Right ventricle myocardium superior (tissue), 1 donor: ENCODE measurements around the gene MIOS. TPM values are rescaled to one million over a fixed set of nuclear protein-coding genes. Genes with fewer than 3 reads are reported as not detected.

ENCODE experiments used
- ATAC-seq: fragments of 200-7000 bp; cut with Tn5 transposase; one replicate; pipeline ENCODE4 v1.9.1; 2020; ENCODE audit warnings: mild to moderate bottlenecking; ENCODE audit not compliant: poor library complexity
- DNase-seq: peaks from one replicate; pipeline ENCODE4 v3.0.0-alpha.2; 2020
- intact Hi-C: fragments of 100-400 bp; cut with DNase I; formaldehyde crosslinking; loops from one replicate; pipeline ENCODE4 v1.11.2; 2022
- long read RNA-seq: library from polyadenylated mRNA; unstranded; transcript quantifications from one replicate; pipeline ENCODE4 v2.0.0, GENCODE V29; 2021
- total RNA-seq: library from RNA; stranded (reverse); fragmentation: NEBNext Ultra II Directional; extraction: Animal tissue kit (Norgen Biotek cat#: 25700); gene quantifications from one replicate; pipeline ENCODE4 v1.2.1, GENCODE V29; 2021
- donor health status: DM: no; HTN: yes; CAD: no; lungs with severe emphysema.

Gene MIOS
- 23.5 TPM for total RNA-seq
- long read RNA-seq, transcript MIOS-201 (13 exons, 3,453 nt), result major isoform, 9 of 90 reads
- long read RNA-seq, partial matches to known transcripts, result 26 of 90 reads
- long read RNA-seq, other reads (novel, unspliced or antisense), result 54 of 90 reads

- intact Hi-C loops, result no loop called here
- peak; percentile 93 for DNase-seq
- peak; percentile 97 for ATAC-seq
Observed at GRCh38 chr7:7566651-7567611, at the start of gene MIOS. Gene MIOS (plus strand): TSS chr7:7566884. CDS start chr7:7572476, 5,592 bp downstream.

DNA sequence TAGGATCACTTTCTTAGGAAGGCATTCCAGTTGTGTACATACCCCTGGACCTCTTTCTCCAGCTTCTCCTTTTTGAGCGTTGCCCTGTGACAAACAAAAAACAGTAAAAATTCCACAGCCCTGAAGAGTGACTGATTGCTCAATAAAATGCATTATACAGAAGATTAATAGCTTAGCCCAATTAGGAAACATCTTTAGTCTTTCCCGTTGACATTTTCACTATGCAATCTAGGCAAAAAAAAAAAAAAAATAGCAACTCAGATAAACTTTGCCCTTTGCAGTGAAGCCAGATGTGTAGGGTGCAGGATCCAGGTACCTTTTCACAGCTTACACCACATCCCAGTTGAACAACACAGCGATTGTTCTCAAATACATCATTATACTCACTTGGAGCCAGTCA lies 48.9 kb upstream of the MIOS start:
- peak; percentile 89 for ATAC-seq
- intact Hi-C loops, result no loop called here
- no peak for DNase-seq

DNA sequence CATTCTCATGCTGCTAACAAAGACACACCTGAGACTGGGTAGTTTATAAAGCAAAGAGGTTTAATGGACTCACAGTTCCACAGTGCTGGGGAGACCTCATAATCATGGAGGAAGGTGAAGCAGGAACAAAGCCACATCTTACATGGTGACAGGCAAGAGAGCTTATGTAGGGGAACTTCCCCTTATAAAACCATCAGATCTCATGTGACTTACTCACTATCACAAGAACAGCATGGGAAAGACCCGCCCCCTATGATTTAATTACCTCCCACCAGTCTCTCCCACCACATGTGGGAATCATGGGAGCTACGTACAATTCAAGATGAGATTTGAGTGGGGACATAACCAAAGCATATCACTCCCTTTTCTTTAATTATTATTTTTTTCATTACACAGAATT lies 47.6 kb upstream of the MIOS start:
- ATAC-seq (no peak), DNase-seq (no peak)
- intact Hi-C loops, result no loop called here

- intact Hi-C loops, result no loop called here
- no peak for ATAC-seq
- DNase-seq, result no peak
Observed at GRCh38 chr7:7519528-7519927, 47.2 kb upstream of the MIOS start.

GRCh38 chr7:7521259-7521658 lies 45.4 kb upstream of the MIOS start:
- ATAC-seq, result no peak
- intact Hi-C loops, result no loop called here
- DNase-seq, result no peak

GRCh38 chr7:7522421-7522820 lies 44.3 kb upstream of the MIOS start:
- DNase-seq (no peak), ATAC-seq (no peak)
- intact Hi-C loops, result no loop called here

GRCh38 chr7:7524121-7524520 lies 42.6 kb upstream of the MIOS start:
- intact Hi-C loops, result no loop called here
- ATAC-seq, result peak; percentile 38
- no peak for DNase-seq

GRCh38 chr7:7526006-7526405 lies 40.7 kb upstream of the MIOS start:
- intact Hi-C loops, result no loop called here
- no peak for ATAC-seq
- DNase-seq, result no peak

GRCh38 chr7:7527047-7527446 lies 39.6 kb upstream of the MIOS start:
- intact Hi-C loops, result no loop called here
- DNase-seq, result no peak
- ATAC-seq, result no peak

DNA sequence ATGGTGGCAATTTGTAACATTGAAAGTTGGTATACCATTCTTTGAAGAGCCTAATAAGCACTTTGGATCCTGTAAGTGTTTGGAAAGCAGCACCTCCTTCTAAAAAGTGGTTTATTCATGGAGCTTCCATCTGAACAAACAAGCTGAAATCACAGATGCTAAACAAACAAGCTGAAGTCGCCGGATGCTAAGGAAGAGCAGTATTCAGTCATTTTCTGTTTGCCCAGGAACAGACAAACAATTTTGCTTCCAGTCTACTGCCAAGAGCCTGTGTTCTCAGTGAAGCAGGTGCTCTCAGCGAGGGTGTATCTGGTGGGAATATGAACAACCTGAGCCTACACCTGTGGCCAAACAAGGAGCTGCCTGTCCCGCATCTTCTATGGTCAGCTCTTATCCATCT lies 37.4 kb upstream of the MIOS start:
- no peak for DNase-seq
- intact Hi-C loops, result no loop called here
- ATAC-seq, result no peak

DNA sequence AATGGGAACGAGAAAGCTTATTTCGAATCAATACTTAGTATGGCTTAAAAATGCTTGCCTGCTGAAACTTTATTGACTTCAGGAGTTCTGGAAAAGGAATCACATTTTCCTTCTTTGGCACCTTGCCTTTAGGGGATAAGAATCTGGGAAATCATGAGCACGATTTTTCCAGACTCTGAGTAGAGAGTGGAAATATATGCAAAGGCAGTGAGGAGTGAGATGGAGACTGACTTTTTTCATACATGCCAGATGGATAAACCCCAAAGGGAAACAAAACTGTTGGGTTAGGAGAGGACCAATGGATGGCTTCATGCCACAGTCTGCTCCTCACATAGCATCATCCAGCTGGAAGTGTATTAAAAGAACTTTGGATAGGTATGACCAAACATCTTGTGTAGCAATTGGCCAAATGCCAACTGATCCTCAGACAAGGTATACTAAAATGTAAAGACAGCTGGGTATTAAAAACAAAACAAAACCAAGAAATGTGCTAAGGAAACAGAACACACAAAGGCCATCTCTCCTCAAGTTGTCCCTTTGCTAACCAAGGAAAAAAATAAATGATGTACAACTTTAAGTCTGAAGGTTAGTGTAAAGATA lies 32.8 kb upstream of the MIOS start:
- no peak for ATAC-seq
- no peak for DNase-seq
- intact Hi-C loops, result no loop called here

- ATAC-seq, result peak; percentile 22
- intact Hi-C loops, result no loop called here
Observed at GRCh38 chr7:7535691-7536090, 31.0 kb upstream of the MIOS start, which contains the start of gene COL28A1. Gene COL28A1 (minus strand): TSS chr7:7535873. CDS start chr7:7532875, 2,998 bp downstream.

GRCh38 chr7:7536396-7537019 lies 30.2 kb upstream of the MIOS start:
- no peak for ATAC-seq
- intact Hi-C loops, result no loop called here
- DNase-seq, result no peak

More at GRCh38 chr7:7535691-7536090, 31.0 kb upstream of the MIOS start, which contains the start of gene COL28A1:
- DNase-seq, result no peak

- DNase-seq (no peak), ATAC-seq (no peak)
- intact Hi-C loops, result no loop called here
Observed at GRCh38 chr7:7537711-7538110, 29.0 kb upstream of the MIOS start.

DNA sequence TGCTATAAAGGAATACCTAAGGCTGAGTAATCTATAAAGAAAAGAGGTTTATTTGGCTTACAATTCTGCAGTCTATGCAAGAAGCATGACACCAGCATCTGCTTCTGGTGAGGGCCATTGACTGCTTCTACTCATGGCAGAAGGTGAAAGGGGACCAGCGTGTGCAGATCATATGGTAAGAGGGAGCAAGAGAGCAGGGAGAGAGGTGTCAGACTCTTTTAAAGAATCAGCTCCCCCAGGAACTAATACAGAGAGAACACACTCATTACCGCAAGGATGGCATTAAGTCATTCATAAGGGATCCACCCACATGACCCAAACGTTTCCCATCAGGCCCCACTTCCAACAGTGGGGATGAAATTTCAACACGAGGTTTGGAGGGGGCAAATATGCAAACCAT lies 27.5 kb upstream of the MIOS start:
- intact Hi-C loops, result no loop called here
- no peak for ATAC-seq

DNA sequence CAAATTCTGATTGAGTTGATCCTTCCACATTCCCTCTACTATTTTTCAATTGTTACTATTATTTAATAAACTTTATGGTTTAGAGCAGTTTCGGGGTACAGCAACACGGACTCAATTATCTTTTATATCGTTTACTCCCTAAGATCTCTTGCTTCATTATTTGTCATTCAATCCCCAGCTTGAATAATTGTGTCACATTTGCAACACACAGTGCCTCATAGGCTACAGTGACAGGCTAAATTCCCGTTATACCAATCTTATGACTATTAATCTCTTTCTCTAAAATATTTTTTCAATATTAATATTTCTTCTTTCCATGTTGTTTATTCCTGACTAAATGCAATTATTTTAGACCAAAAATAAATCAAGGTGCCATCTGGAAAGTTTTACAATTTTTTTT lies 27.0 kb upstream of the MIOS start:
- DNase-seq (no peak), ATAC-seq (no peak)
- intact Hi-C loops, result loop anchor here (2.0 to 5.0 kb wide), 2 partner anchors 113 to 437 kb away; no protein-coding TSS in a partner anchor

More for the DNA sequence above, 27.5 kb upstream of the MIOS start:
- DNase-seq, result no peak

DNA sequence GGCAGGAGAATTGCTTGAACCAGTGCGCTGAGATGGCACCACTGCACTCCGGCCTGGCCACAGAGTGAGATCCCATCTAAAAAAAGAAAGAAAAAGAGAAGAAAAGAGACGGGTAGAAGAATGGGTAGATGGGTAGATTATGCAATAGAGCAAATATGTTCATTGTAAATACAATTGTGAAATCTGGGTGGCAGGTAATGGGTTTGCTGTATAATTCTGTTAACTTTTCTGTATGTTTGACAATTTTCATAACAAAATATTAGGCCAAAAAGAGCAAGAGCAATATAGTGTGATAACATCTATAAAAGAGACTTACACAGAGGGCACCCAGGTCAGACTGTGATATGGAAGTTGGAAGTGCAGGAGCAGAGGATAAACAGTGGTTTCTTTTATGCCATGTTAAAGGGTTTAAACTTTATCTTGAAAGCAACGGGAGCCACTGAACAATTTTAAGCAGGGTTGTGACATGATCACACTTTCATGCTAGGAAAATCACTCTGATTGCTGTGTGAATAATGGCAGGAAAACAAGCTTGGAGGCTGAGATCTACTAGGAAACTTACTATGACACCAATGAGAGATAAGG lies 24.3 kb upstream of the MIOS start:
- ATAC-seq, result no peak
- intact Hi-C loops, result loop anchor here (5.0 kb wide), 1 partner anchor 440 kb away; no protein-coding TSS in a partner anchor
- DNase-seq, result no peak

GRCh38 chr7:7548407-7548806 lies 18.3 kb upstream of the MIOS start:
- ATAC-seq (no peak), DNase-seq (no peak)
- intact Hi-C loops, result no loop called here

GRCh38 chr7:7550663-7551062 lies 16.0 kb upstream of the MIOS start:
- ATAC-seq (no peak), DNase-seq (no peak)
- intact Hi-C loops, result no loop called here
